ENCODE measurements around the gene CEBPG.
A peak's percentile ranks its signal among the peaks of the same experiment; 100 is the strongest.

CEBPG gene

GRCh38 chr19:33408116-33408515, 34.6 kb downstream of the CEBPG start:
- DNase-seq = no peak

- no peak for DNase-seq
These were observed 35.3 kb downstream of the CEBPG start for GRCh38 chr19:33408538-33409434.

DNA sequence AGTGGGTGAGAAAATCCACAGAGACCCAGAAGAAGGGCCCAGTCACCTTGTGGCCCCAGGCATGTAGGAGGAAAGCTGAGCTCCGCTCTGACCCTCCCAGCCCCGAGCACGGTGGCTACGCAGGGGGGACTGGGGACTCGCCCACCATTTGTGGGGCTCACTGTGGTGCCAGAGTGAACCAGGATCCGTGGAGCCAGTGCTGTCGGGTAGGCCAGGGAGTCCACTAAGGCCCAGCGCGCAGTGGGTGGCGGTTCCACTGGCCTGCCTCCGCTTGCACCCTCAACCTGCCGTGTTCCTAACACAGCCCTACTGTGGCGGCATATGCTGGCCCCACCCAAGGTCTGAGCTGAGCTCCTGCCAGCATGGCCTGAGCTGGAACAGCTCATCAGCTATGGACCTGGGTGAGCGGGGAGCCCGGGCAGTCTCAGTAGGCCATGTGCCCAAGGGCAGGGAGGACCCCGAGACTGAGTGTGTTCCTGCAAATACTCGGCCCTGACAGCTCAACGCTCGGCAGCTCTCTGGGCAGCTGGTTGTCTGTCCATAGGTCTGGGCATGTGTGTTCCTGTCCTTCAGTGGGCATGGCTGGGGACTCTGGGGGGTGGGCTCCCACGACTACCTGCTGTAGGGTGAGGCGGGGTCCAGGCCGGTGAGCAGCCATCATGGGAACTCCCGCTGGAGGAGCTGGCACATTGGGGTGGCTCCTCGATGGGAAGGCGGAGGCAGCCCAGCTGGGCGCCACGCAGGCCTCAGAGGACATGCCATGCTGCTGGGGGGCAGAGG, 36.6 kb downstream of the CEBPG start:
- no peak for DNase-seq

- no peak for DNase-seq
These were observed 37.4 kb downstream of the CEBPG start for GRCh38 chr19:33410915-33411401.

- DNase-seq = no peak
These were observed 38.2 kb downstream of the CEBPG start for GRCh38 chr19:33411621-33412180.

DNA sequence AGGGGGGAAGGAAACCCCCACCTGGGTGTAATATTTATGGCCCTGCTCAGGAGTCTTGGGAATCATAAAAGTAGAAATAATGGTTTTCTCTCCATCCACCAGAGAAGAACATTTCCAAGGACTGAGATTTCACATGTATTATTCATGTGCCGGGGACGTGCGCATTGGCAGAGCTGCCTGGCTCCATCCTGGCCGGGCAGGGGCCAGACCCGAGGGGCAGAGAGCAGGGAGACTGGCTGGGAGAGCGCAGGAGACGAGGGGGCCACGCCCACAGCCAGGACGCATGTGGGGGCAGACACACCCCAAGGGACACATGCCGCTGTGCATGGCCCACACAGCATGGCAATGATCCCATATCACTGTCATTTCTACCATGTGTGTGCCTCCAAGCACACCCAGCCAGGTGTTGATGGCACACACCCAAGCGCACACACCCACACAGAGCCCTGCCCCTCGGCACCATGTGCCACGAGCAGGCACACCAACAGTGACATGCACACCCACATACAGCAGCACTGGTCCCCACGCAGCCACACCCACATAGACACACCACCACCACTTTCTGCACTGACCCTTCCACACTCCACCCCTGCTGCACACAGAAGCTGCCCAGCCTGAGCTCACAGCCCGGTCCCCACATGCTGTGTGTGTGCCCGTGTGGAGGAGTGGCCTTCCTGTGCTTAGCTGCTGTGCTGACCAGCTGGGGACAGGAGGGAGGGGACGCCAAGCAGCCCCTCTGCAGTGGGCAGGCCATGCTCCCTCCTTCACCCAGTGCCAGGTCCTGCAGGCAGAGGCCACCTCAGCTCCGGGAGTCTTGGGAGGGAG, 39.3 kb downstream of the CEBPG start:
- DNase-seq = no peak

DNA sequence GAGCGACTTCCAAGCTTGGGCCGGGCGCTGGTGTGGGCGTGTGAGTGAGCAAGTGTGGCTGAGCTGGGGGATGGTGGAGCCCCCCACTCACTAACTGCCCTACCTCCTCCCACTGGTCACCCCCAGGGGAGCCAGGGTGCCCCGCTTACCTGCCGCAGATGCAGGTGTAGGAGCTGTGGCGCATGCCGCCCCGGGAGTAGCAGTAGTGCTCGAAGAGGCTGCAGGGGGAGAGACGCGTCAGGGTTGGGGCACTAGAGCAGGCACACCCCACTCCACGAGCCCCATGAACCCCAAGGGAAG, 39.9 kb downstream of the CEBPG start:
- no peak for DNase-seq

DNA sequence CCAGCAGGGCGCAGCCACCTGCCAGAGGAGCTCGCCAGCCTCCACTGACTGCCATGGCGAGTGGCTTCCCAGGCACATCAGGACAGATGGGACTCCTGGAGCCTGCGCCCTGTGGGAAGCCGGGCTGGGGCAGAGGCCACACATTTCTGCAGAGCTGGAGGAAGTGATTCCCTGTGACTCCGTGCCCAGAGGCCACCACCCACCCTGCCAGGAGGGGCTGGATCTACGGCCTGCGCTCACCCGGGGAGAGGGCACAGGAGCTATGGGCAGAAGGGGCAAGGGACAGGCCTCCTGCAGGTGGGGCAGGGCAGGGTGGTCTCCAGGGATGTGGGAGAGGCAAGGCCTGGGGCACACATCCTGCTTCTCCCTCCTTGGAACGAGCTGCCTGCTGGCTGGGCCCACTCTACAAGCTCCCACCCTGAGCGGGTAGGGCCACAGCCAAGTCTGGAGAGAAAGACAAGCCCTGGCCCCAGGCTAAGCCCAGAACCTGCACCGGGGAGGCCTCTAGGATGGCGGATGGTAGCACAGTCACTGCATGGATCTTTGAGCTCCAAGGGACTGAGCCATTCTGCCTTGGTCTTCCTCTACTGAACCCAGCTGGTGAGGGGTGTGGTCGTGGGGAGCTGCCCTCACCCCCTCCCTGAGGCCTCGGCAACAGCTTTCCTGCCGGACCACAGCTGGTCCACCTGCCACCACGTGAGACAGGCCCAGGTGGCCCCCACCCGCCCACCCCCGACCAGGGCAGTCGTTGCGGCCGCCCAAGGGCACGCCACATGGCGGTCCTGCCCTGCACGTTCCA, 40.6 kb downstream of the CEBPG start:
- no peak for DNase-seq

DNA sequence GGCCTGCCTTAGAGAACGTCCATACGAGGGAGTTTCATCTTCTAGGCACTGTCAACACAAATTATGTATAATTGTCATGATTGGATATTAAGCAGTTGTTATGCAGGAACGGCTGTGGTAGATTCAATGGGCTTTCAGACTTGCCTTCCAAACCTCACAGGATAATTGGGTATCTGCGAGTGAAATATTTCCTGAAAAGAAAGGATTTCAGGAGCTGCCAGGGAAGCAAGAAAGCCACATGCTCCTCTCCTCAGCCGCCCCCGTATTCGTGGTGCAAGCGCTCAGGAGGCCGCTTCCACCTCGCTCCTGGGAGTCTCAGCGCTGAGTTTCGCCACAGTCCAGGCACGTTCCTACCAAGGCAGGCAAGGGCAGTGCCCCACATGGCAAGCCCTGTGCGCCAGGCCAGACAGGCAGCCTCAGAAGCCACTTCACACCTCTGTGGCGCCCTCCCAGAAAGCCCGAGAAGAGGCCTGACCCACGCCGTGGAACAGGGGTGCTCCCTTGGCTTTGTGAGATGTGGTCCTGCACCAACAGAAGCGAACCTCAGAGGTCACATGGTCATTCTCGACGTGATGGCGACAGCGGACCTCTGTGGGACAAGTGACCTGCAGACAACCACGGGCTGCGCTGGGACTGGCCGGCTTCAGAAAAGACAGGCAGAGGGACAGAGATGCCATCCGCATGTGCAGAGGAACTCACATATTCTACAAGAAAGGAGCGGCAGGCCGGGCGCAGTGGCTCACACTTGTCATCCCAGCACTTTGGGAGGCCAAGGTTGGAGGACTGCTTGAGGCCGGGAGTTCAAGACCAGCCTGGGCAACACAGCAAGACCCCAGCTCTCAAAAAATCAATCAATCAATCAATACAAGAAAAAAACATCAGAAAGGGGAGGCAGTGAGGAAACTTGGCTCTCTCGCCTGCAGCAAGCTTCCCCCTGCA, 41.4 kb downstream of the CEBPG start:
- DNase-seq = no peak

GRCh38 chr19:33416307-33417215, 43.1 kb downstream of the CEBPG start:
- peak; percentile 55 for DNase-seq

DNA sequence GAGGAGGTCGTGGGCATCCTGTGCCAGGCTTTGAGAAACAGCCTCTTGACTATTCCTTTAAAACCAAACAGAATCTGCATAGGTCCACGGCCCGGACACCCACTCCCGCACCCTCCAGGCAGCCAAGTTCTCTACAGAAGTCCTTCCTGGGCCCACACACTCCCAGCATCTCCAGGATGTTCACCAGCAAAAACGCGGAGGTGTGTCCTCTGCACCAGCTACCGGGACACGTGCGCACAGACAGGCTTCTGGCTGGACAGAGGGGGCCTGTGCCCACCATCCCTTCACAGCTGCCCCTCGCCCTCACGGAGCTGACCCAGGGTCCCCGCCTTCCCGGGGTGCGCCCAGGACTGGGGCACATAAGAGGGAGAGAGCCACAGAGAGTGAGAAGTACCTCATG, 44.2 kb downstream of the CEBPG start:
- no peak for DNase-seq

- DNase-seq = no peak
These were observed 45.0 kb downstream of the CEBPG start for GRCh38 chr19:33418461-33418860.

DNA sequence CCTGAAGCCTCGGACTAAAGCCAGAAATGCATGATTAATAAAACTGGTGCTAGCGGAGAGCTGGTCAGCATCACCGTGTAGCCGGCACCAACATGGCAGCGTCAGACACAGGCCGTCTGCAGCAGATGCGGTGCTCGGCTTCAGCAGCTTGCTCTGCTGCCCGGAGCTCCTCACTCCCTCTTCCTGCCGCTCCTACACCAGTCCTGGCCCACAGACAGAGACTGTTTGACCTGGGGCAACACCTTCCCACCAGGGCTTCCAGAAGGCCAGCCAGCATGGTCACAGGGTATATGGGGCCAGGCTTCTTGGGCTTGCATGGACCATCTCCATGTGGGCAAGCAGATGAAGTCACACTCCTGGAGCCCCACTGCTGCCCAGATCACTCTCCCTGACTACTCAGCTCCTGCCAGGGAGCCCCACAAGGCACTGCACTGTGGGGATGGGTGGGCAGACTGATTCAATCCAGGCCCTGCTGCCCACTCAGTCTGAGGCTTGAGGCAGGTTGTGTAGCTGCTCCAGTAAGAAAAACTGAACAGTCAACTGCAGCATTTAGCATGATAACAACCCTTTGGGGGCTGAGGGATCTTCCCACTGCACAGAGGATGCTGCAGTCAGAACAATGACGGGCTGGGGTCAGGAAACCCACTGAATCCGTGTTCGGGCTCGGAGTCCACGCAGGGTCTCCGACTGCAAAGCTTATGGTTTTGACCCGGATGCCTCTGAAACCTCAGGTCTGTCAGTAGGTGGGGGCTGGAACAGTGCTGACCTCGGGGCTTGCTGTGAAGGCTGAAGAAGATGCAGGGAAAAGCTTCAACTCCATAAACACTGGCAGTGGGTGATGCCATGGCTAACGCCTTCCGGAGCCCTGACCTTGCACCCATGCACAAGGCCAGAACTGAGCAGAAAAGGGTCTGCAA, 45.6 kb downstream of the CEBPG start:
- no peak for DNase-seq

DNA sequence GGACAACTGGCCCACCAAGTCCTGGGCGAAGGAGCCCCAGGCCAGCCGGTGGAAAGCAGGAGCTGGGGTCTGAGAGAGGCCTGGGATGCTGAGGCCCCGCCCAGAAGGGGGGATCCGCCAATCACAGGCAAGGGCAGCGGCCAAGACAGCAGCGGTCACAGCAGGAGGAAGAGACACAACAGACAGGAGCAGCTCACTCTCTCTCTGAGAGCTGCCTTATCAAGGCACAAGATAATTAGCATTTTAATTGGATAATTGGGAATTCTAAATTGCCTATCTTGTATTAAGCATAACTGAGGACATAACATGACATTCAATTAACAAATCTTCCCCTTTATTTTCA, 46.2 kb downstream of the CEBPG start:
- no peak for DNase-seq

DNA sequence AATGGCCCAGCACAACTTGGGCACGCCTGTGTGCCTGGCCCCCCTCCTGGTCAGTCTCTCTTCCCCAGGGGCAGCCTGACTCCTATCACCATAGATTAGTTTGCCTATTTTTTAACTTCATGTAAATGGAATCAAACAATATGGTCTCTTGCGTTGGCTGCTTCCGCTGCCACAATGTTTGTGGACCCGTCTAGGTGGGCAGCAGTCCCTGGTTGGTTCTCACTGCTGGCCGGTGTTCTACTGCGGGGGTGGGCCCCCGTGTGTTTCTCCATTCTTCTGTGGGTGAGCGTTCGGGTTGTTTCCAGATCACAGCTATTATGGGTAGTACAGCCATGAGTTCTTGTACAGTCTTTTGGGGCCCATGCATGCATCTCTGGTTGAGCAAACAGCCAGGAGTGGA, 47.3 kb downstream of the CEBPG start:
- DNase-seq = no peak

DNA sequence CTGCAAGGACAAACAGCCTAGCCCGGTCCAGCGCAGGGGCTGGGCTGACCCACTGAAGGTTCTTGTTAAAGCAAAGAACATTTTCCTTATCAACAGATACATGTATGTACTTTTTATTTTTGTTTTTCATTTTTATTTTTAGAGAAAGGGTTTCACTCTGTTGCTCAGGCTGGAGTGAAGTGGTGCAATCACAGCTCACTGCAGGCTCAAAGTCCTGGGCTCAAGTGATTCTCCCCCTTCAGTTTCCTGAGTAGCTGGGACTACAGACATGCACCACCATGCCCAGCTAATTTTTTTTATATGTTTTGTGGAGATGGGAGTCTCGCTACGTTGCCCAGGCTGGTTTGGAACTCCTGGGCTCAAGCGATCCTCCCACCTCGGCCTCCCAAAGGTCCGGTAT, 47.9 kb downstream of the CEBPG start:
- no peak for DNase-seq

- DNase-seq = no peak
These were observed 49.1 kb downstream of the CEBPG start for GRCh38 chr19:33422369-33423180.

DNA sequence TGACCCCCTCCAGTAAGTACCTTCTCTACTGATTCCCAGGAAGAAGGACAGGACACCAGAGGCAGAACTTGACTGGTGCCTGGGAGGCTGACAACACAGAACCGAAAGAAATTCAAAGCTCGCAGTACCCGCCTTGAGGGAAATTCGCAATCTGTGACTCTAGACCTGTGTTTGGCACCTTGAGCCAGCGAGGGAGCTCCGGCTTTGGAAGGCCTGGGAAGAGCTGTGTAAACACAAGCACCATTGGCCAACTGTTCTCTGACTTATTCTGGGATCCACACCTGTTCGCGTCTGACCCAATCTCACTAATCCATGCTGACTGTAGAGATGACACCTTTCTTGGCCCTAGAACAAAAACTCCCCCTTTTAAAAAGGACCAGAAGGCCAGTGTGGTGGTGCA, 50.7 kb downstream of the CEBPG start:
- DNase-seq = no peak
